HG03280 (cell line): ENCODE measurements around the gene VKORC1L1.
A peak's percentile ranks its signal among the peaks of the same experiment; 100 is the strongest.
"Not testable (repeated sequence)": the region's sequence is repeated elsewhere in the genome, so short reads cannot be mapped to it uniquely, and the experiment has no call there.

Experiments
- ATAC-seq: cut with Tn5 transposase; IDR thresholded peaks from one replicate; pipeline ENCODE4 v1.9.1; 2021; ENCODE audit warnings: mild to moderate bottlenecking, moderate library complexity; ENCODE audit not compliant: unreplicated experiment

Gene VKORC1L1

DNA sequence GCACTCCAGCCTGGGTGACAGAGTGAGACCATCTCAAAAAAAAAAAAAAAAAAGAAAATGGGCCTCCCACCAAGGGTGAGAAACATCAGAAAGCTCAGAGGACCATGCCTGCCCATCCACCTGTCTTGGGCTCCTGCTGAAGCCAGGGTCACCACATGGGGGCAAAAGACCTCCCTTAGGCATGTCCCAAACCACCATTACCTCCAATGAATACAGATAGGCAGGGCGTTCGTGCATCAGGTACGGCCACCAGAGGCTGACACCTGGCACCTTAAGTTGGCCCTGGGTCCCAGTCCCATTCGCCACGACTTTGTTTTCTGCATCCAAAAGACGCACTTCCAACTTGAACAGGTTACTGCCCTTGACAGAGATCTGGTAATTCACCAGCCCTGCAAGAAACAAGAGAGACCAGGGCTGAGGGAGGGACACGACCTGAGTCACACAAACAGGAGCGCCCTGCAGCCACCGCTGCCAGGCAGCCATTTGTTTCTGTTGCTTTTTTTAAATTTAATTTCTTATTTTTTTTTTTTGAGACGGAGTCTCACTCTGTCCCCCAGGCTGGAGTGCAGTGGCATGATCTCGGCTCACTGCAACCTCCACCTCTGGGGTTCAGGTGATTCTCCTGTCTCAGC lies 103.1 kb downstream of the VKORC1L1 start:
- ATAC-seq, result no peak

DNA sequence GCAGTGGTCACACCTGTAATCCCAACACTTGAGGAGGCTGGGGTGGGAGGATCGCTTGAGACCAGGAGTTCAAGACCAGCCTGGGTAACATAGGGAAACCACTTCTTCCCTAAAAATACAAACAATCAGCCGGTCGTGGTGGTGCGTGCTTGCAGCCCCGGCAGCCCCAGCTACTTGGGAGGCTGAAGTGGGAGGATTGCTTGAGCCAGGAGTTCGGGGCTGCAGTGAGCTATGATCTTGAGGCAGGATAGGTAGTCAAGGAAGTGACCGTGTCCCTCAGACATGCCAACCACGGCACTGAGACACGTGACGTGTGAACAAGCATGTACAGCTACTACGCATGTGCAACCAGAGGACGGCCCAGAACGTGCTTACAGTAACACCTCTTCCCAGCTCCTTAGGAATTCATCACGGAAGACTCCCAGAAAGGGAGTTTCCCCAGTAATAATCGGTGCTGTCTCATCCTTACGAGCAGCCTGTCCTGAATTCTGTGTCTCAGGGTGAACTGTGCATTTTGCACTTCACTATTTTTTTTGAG lies 103.9 kb downstream of the VKORC1L1 start:
- no peak for ATAC-seq

DNA sequence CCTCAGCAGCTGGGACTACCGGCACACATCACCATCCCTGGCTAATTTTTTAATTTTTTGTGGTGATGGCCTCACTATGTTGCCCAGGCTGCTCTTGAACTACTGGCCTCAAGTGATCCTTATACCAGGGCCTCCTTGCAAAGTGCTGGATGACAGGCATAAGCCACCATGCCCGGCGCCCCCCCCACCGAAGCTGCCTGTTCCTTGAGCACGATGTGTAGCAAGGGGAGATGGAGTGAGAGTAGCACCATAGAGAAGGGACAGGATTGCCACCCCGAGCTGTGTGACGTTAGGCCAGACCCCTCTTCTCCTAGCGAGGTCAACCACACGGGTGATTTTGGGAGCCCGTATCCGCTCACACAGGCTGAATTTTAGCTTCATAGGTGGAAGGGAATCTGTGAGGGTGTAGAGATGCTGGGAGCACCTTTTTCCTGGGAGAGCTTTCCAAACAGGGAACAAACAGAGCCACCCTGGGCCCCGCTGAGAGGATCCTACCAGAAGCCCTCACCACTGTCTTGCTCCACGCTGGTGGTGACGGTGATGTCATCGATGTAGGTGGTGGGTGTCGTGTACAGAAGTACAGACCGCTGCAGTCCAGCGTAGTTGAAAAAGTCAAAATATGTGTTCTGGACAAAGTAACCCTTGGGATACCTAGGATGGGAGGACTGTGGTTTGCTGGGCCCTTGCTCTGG lies 106.2 kb downstream of the VKORC1L1 start:
- no peak for ATAC-seq

DNA sequence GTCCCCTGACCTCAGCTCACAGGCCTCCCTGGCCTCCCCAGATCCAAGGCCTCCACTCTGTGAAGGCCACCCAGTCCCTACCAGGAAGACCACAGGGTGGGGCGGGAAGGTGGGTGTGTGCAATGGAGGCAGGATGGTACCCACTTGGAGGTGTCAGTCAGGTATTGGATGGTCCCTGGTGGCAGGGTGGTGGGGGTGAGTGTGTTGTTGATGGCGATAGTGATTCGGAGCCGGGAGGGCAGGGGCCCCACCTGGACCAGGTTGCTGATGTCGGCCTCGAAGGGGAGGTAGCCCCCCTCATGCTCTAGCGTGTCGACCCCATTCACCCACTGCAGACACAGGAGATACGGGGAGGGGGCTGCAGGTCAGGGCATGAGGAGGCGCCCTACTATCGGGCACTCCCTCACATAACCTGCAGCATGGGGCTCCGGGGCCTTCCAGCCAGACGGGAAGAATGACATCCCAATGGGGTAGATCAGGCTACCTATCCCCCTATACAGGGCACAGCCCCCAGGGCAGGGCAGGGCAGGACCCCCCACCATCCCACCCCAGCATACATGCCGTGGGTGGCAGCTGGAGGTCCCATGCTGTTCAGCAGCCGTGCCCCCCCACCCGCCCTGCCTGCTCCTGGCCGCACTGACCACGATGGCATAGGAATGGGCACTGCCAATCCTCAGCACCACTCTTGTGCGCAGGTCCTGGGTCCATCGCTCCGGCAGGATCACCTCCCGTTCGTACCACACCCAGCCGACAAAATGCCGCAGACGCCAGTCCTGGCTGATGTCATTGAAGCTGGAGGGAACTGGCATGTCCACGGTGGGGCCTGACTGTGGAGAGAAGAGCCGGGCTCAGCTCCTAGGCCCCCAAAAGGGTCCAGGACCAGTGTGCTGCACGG lies 107.0 kb downstream of the VKORC1L1 start:
- ATAC-seq, result no peak

DNA sequence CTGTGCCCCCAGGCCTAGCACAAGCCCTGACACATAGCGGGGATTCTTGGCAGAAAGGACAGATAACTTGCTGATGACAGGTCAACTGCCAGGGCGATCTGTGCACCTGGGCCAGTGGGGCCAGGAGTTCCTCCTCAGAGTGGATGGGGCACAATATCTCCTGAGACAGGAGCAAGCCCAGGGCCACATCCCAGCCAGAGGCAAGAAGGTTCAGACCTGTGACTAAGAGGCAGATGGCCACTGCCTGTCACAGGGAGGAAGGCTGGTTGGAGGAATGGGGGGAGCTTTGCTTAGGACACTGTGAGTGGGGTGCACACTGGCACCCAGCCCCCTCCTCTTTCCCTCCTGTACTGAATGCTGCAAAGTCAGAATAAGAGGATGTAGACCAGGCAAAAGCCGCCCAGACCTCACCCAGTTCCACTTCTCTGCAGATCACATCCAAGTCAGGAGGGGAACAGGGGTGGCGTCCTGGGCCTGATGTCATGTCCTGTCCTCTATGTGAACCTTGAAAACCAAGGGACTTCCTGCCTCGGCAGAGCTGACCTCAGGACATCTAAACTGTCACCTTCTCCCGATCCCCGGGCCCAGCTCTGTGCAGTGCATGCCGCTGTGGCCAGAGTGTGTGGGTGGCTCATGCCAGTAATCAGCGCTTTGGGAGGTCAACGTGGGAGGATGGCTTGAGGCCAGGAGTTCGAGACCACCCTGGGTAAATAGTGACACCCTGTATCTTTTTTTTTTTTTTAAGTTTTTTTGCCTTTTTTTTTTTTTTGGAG lies 107.8 kb downstream of the VKORC1L1 start:
- peak; percentile 68 for ATAC-seq

DNA sequence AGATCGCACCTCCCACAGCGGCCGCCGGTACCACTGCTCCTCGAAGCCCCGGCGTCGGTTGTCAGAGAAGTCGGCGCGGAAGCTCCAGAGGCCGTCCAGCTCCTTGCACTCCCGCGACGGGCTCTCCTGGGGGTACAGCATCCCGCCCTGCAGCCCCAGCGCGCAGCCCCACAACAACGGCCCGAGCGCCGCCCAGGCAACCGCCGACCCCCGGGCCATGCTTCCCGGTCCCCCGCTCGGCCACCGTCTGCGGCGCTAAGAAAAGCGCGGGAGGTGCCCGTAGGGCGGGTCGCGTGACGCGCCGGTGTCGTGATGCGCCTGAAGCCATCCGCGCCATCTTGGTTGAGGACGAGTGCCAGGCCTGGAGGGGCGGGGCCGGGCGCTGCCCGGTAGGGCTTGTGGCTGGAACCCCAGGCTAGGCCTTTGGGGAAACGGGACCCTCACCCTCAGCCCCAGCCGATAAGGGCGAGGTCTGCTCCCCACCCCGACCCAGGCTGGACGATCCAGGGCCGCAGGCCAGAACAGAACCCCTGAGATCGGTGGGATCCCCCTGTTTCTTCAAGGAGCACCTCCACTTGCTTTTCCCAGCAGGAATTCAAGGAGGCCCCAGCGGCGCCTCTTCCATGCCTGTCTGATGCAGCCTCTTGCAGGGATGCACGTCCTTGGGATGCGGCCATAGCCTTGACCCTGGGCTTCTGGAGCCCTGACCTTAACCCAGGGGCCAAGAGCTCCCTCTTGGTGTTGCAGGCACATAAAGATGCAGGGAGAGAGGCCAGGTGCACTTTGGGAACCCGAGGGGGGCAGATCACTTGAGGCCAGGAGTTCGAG lies 109.3 kb downstream of the VKORC1L1 start, which contains the start of gene GUSB:
GUSB (minus strand) TSS at position 249 of the 828 bp plus-strand sequence; CDS start at position 219, 30 bp downstream.
- peak; percentile 80 for ATAC-seq

DNA sequence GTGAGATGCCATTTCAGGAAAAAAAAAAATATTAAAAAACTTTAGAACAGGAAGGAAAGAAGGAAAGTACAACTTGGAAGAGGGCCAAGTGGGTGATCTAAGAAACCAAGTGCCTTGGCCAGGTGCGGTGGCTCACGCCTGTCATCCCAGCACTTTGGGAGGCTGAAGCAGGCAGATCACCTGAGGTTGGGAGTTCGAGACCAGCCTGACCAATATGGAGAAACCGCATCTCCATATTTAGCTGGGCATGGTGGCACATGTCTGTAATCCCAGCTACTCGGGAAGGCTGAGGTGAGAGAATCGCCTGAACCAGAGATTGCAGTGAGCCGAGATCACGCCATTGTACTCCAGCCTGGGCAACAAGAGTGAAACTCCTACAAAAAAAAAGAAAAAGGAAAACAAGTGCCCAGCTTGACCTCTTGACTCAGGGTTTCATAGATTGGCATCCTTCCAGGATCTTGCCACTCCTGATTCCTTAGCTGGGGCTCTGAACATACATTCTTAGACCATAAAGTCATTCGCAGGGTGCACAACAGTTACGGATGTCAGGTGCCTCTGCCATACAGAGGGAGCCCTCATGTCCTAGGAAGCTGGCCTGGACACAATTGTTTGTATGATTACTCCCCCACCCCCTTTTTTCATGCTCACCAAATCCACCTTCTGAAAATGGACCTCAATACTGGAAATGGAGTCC lies 111.2 kb downstream of the VKORC1L1 start:
- ATAC-seq, result no peak

DNA sequence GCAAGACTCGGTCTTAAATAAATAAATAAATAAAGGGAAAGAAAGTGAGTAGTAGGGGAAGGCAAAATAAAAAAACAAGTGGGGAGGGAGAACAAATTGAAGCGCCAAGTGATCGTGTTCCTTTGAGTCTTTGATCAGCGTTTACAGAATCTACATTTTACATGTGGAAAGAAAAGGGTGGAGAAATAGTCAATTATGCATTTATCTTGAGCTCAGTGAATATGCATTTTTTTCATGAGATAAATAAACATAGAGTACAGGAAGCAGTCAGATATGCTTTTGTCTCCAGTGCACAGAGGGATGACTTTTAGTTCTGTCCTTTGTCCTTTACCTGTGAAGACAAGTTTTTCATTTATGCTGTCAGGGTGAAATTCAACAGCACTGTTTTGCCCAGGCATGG lies 115.2 kb downstream of the VKORC1L1 start:
- ATAC-seq, result no peak

DNA sequence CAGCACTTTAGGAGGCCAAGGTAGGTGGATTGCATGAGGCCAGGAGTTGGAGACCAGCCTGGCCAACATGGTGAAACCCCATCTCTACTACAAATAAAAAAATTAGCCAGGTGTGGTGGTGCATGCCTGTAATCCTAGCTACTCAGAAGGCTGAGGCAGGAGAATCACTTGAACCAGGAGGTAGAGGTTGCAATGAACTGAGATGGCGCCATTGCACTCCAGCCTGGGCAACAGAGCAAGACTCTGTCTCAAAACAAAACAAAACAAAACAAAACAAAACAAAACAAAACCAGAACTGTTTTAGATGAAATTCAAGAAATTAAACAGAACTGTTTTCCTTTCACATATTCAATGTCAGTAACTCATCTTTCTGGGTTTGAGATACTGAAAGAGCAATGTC lies 115.6 kb downstream of the VKORC1L1 start:
- not testable (repeated sequence) for ATAC-seq

DNA sequence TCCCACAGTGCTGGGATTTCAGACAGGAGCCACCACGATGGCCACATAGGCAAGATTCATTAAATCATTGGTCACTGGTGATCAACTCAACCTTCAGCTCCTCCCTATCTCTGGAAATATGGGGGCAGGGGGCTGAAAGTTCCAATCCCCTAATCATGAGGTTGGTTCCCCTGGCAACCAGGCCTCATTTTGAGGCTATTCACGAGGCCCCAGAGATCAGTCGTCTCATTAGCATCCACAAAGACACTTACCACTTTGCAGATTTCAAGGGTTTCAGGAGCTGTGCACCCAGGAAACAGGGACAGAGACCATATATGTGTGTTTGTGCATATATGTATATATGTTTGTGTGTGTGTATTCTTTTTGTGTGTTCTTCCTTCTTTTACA lies 116.8 kb downstream of the VKORC1L1 start:
- ATAC-seq, result no peak

DNA sequence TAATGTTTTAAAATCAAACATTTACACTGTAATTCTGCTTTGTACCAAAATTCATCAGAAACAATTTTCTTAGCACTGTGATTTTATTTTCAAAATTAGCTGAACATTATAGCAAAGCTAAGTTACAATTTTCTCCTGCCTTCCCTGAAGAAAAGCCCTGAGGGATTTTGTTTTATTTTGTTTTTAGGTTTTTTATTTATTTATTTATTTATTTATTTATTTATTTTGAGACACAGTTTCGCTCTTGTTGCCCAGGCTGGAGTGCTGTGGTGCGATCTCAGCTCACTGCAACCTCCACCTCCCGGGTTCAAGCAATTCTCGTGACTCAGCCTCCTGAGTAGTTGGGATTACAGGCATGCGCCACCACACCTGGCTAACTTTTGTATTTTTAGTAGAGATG lies 119.0 kb downstream of the VKORC1L1 start:
- ATAC-seq, result not testable (repeated sequence)

DNA sequence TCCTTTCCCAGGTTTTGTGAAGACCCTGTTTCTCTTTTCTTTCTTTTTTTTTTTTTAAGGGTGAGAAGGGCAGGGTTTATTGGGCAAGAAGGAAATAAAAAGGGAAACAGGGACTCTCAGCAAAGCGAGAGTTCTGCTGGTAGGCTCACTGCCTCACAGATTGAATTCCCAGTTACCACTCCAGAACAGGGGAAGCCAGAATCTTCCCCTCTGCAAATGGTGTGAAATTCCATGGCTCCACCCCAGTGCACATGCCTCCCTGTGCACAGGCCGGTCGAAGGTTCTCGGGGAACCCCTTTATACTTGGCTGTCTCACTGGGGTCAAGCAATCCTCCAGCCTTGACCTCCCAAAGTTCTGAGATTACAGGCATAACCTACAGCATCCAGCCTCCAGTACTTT lies 119.7 kb downstream of the VKORC1L1 start:
- ATAC-seq, result no peak

DNA sequence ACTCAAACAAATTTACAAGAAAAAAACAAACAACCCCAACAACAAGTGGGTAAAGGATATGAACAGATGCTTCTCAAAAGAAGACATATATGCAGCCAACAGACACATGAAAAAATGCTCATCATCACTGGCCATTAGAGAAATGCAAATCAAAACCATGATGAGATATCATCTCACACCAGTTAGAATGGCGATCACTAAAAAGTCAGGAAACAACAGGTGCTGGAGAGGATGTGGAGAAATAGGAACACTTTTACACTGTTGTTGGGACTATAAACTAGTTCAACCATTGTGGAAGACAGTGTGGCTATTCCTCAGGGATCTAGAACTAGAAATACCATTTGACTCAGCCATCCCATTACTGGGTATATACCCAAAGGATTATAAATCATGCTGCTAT lies 122.1 kb downstream of the VKORC1L1 start:
- ATAC-seq, result not testable (repeated sequence)

DNA sequence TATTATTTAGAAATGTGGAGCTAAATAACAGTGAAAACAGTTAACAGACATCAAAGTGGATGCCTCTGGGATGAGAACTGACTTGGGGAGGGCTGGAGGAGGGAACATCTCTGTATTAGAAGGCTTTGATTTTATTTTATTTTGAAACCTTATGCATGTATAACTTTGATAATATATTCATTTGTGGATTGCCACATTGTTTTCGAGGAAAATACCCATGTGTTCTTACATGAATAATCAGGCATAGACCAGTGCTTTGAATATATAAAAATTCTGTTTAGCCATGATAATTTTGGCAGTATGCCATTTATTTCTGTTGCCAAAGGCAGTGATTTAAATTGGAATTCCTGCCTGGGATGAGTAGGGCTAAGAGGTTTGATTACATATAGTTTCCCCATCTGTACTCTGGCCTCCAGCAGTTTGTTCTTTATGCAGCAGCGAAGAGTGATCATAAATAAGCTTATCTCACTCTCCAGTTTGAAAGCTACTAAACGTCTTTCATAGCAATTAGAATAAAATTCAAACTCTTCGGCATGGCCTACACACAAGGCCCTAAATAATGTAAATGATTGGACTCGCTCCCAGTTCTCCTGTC lies 128.0 kb downstream of the VKORC1L1 start:
- not testable (repeated sequence) for ATAC-seq

DNA sequence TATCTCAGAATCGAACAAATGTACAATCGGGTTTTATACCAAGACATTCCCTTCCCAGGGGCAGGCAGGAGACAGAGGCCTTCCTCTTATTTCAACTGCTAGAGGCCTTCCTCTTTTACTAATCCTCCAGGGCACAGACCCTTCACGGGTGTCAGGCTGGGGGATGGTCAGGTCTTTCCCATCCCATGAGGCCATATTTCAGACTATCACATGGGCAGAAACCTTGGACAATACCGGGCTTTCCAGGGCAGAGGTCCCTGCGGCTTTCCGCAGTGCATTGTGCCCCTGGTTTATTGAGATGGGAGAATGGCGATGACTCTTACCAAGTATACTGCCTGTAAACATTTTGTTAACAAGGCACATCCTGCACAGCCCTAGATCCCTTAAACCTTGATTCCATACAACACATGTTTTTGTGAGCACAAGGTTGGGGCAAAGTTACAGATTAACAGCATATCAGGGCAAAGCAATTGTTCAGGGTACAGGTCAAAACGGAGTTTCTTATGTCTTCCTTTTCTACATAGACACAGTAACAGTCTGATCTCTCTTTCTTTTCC lies 132.3 kb downstream of the VKORC1L1 start:
- not testable (repeated sequence) for ATAC-seq

DNA sequence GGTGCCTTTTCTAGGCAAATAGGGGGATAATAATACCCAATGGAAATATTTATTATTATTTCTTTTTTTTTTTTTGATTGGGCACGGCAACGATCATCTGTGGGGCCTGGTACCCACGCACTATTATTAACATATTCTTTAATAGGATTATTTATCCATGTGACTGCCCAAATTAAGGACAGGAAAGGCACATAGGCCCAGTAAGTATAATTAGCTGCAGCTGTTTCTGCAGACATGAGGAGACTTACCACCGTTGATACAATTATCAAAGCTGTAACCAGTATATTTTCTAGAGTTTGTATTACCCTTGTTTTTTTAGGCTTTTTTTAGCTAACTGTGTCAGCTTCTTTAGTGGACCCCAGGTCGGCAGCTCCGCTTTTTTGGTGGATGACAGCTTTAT lies 134.4 kb downstream of the VKORC1L1 start:
- no peak for ATAC-seq
